Endothelial cell of umbilical vein (primary cell): ENCODE measurements around the gene ABCA10. TPM values are rescaled to one million over a fixed set of nuclear protein-coding genes. Genes with fewer than 3 reads are reported as not detected.
A peak's percentile ranks its signal among the peaks of the same experiment; 100 is the strongest.

Source experiments
- BruUV-seq: library from RNA; stranded (reverse); fragments of 400-500 nt; replicated peaks from 2 replicates; lab custom pipeline; 2021; lab: Mats Ljungman, UMichigan
- CTCF ChIA-PET: fragments of 300-600, 350-600 bp; sonication (Branson Sonifier 250); formaldehyde crosslinking; loops from one replicate; lab custom pipeline; 2021; ENCODE audit warnings: antibody characterized with exemption, inconsistent platforms; lab: Charles Lee
- POLR2A ChIA-PET: fragments of 300-600, 350-600 bp; sonication (Branson Sonifier 250); formaldehyde crosslinking; loops from one replicate; lab custom pipeline; 2021; ENCODE audit warnings: antibody characterized with exemption, inconsistent platforms; lab: Charles Lee
- DNase-seq: peaks from one replicate; pipeline ENCODE4 v3.0.0-alpha.2; 2011; ENCODE audit warnings: low read depth, low spot score
- FAIRE-seq: peaks from 2 replicates; lab custom pipeline; 2011; peaks lifted over from hg19 to GRCh38; lab: Jason Lieb, UNC
- H2AFZ ChIP-seq: 2 replicates; pipeline ENCODE4 v1.6.0; 2012; ENCODE audit warnings: low read depth, low read length, control low read depth, inconsistent platforms
- H3K27ac ChIP-seq: 2 replicates; pipeline ENCODE4 v1.5.1; 2011; ENCODE audit warnings: low read depth, mild to moderate bottlenecking, control low read depth, low read length, moderate library complexity; ENCODE audit not compliant: insufficient read depth
- H3K27me3 ChIP-seq, 2 experiments: 2 replicates each; pipeline versions ENCODE4 v1.6.0 to v1.6.1; 2011; ENCODE audit warnings: low read length in 2 of 2, mixed read lengths in 1 of 2; ENCODE audit not compliant: control insufficient read depth in 2 of 2, insufficient read depth in 2 of 2
- H3K36me3 ChIP-seq, 2 experiments: 2 replicates in 1 of 2; 3 replicates in 1 of 2; pipeline ENCODE4 v1.5.1; 2011; ENCODE audit warnings: low read length in 2 of 2, mild to moderate bottlenecking in 1 of 2, moderate library complexity in 1 of 2; ENCODE audit not compliant: control insufficient read depth in 2 of 2, insufficient read depth in 2 of 2; ENCODE audit errors: extremely low read depth in 1 of 2
- H3K4me1 ChIP-seq: 3 replicates; pipeline ENCODE4 v1.5.1; 2011; ENCODE audit warnings: mild to moderate bottlenecking, low read length; ENCODE audit not compliant: control insufficient read depth, insufficient read depth; ENCODE audit errors: extremely low read depth
- H3K4me2 ChIP-seq: 2 replicates; pipeline ENCODE4 v1.6.1; 2011; ENCODE audit warnings: low read length, control low read depth, mixed read lengths; ENCODE audit not compliant: insufficient read depth
- H3K4me3 ChIP-seq, 3 experiments: fragments of 200-600 bp in 1 of 3; sonication (generic), shearing (Covaris generic) in 1 of 3; replicated peaks in 1 of 3; 2 replicates each; pipeline ENCODE4 v1.5.1; 2011 to 2016; ENCODE audit warnings: control low read depth in 3 of 3, low read length in 3 of 3, mild to moderate bottlenecking in 2 of 3, inconsistent platforms in 1 of 3, low read depth in 1 of 3, moderate library complexity in 1 of 3; ENCODE audit not compliant: insufficient read depth in 1 of 3
- H3K79me2 ChIP-seq: 2 replicates; pipeline ENCODE4 v1.6.0; 2012; ENCODE audit warnings: low read length, inconsistent platforms; ENCODE audit not compliant: control insufficient read depth, insufficient read depth
- H3K9ac ChIP-seq: replicated peaks from 2 replicates; pipeline ENCODE3; 2011; ENCODE audit warnings: low read length, control low read depth; ENCODE audit not compliant: insufficient read depth; ENCODE audit errors: extremely low read depth
- H3K9me1 ChIP-seq: replicated peaks from 3 replicates; pipeline ENCODE4 v1.6.0; 2011; ENCODE audit warnings: mild to moderate bottlenecking, low read length; ENCODE audit not compliant: control insufficient read depth, insufficient read depth; ENCODE audit errors: extremely low read depth
- H3K9me3 ChIP-seq: replicated peaks from 2 replicates; pipeline ENCODE4 v1.5.1; 2012; ENCODE audit warnings: low read length, inconsistent platforms; ENCODE audit not compliant: control insufficient read depth, insufficient read depth
- H4K20me1 ChIP-seq: replicated peaks from 2 replicates; pipeline ENCODE3; 2011; ENCODE audit warnings: mild to moderate bottlenecking, low read length; ENCODE audit not compliant: control insufficient read depth, insufficient read depth; ENCODE audit errors: extremely low read depth
- CTCF ChIP-seq, 2 donors: IDR thresholded peaks; 1 replicate in 1 of 2; 2 replicates in 1 of 2; pipeline ENCODE4 v1.5.1; 2011; ENCODE audit warnings: low read length in 2 of 2, mild to moderate bottlenecking in 2 of 2, moderate library complexity in 2 of 2, control low read depth in 1 of 2, inconsistent platforms in 1 of 2, low read depth in 1 of 2; ENCODE audit not compliant: insufficient read depth in 1 of 2; ENCODE audit errors: extremely low read depth in 1 of 2
- EZH2 ChIP-seq: IDR thresholded peaks from 2 replicates; pipeline ENCODE4 v1.6.1; 2012; ENCODE audit warnings: borderline replicate concordance, low read depth, mild to moderate bottlenecking, moderate library complexity, low read length, inconsistent platforms; ENCODE audit not compliant: severe bottlenecking
- FOS ChIP-seq: IDR thresholded peaks from 2 replicates; pipeline ENCODE4 v1.6.1; 2011; ENCODE audit warnings: mild to moderate bottlenecking, low read length, moderate library complexity, borderline replicate concordance; ENCODE audit not compliant: insufficient read depth
- GATA2 ChIP-seq: IDR thresholded peaks from 2 replicates; pipeline ENCODE4 v1.7.0; 2011; ENCODE audit warnings: low read depth, mild to moderate bottlenecking, moderate library complexity, mixed read lengths, low read length; ENCODE audit not compliant: insufficient read length, insufficient read depth
- JUN ChIP-seq: IDR thresholded peaks from 2 replicates; pipeline ENCODE4 v1.6.1; 2011; ENCODE audit warnings: borderline replicate concordance, low read depth; ENCODE audit not compliant: insufficient read length, insufficient read depth
- MAX ChIP-seq: IDR thresholded peaks from 2 replicates; pipeline ENCODE4 v1.6.1; 2011; ENCODE audit not compliant: insufficient read depth, insufficient read length
- MYC ChIP-seq: IDR thresholded peaks from one replicate; pipeline ENCODE4 v1.6.1; 2011; ENCODE audit warnings: mild to moderate bottlenecking, low read depth, low read length
- POLR2A ChIP-seq: IDR thresholded peaks from 2 replicates; pipeline ENCODE4 v1.6.1; 2012; ENCODE audit warnings: low read depth, mild to moderate bottlenecking, control low read depth, low read length
- POLR2AphosphoS5 ChIP-seq: IDR thresholded peaks from 2 replicates; pipeline ENCODE4 v1.6.1; 2012; ENCODE audit warnings: low read depth, mild to moderate bottlenecking, control low read depth, low read length, moderate library complexity; ENCODE audit not compliant: insufficient read depth
- dilution Hi-C: fragments of 300-500 bp; cut with MboI; formaldehyde crosslinking; loops from one replicate; pipeline ENCODE4 v1.15.0; 2019; ENCODE audit warnings: low sequenced_read_pairs; ENCODE audit not compliant: extremely low pct_ligation_motif_present
- intact Hi-C: fragments of 100-400 bp; cut with micrococcal nuclease; formaldehyde crosslinking; loops from one replicate; pipeline ENCODE4 v1.10.0; 2022
- polyA plus RNA-seq, 4 experiments: library from polyadenylated mRNA; depleted of rRNA in 3 of 4; stranded (reverse) in 3 of 4; unstranded in 1 of 4; fragments of >200 nt; gene quantifications; 2 replicates each; pipeline versions ENCODE4 v1.2.1 to v1.2.3, GENCODE V29; 2011 to 2012; ENCODE audit warnings: missing spikeins in 1 of 4
- total RNA-seq: library from RNA; stranded (reverse); gene quantifications from 2 replicates; pipeline ENCODE4 v1.2.3, GENCODE V29; 2021

The ABCA10 gene
- total and polyA plus RNA-seq, 2 donors (not counting 3 experiments of a cell fraction or from before 2014, with no cell fraction given): 0.22 to 2.1 TPM

GRCh38 chr17:69269131-69269998, 40.7 kb upstream of the ABCA10 start:
- Histone ChIP-seq H3K9ac (peak overlapping the region; percentile 55), H3K4me3 (peak overlapping the region in 1 of 3 experiments; percentile 50), H3K27ac (peak overlapping the region; percentile 86), H3K4me1 (peaks cover 29% of the 10 kb centered on the region), H4K20me1 (no peaks in the 10 kb centered on the region), H3K79me2 (no peaks in the 10 kb centered on the region), H2AFZ (peak overlapping the region; percentile 27), H3K36me3 (no peaks in the 10 kb centered on the region), H3K9me1 (no peaks in the 10 kb centered on the region), H3K4me2 (peak overlapping the region; percentile 74), H3K27me3 (no peaks in the 10 kb centered on the region), H3K9me3 (no peaks in the 10 kb centered on the region)
- dilution Hi-C loops (no loop called here), intact Hi-C loops (loop anchor here (1.0 to 5.0 kb wide), 3 partner anchors 57 to 1293 kb away; partner anchors contain the start of gene ABCA5)
- CTCF ChIA-PET: no interaction called here
- TF ChIP-seq POLR2A (no peak), EZH2 (no peak), MYC (no peak), MAX (no peak), POLR2AphosphoS5 (no peak), CTCF (IDR thresholded peaks at IDR 0.05; ENCODE audit: extremely low read depth in 1 of 2, insufficient read depth in 1 of 2, low read depth in 1 of 2, low read length in 2 of 2) (no peak), GATA2 (peak; percentile 90), FOS (peak; percentile 29), JUN (peak; percentile 75)
- POLR2A ChIA-PET: no interaction called here
- TSS peak; percentile 45 for BruUV-seq
- FAIRE-seq (peak; percentile 81), DNase-seq (peak; percentile 85)
